Liver (tissue), 9 donors: ENCODE measurements around the gene TEX29. TPM values are rescaled to one million over a fixed set of nuclear protein-coding genes. Genes with fewer than 3 reads are reported as not detected.

ENCODE experiments used
- DNase-seq: peaks from one replicate; pipeline ENCODE4 v3.0.0-alpha.2; 2017; ENCODE audit warnings: low spot score
- H3K27ac ChIP-seq, 2 donors: one replicate each; pipeline ENCODE4 v1.7.0; 2013; ENCODE audit warnings: inconsistent platforms in 2 of 2, low read length in 2 of 2, control low read depth in 1 of 2, low read depth in 1 of 2, mild to moderate bottlenecking in 1 of 2
- H3K27me3 ChIP-seq, 4 donors: one replicate each; pipeline versions ENCODE4 v1.6.1 to v1.7.0; 2013; ENCODE audit warnings: low read length in 3 of 4, inconsistent platforms in 1 of 4, mild to moderate bottlenecking in 1 of 4, moderate library complexity in 1 of 4; ENCODE audit not compliant: control insufficient read depth in 4 of 4, insufficient read depth in 4 of 4
- H3K36me3 ChIP-seq, 4 donors: one replicate each; pipeline versions ENCODE4 v1.6.1 to v1.7.0; 2013; ENCODE audit warnings: low read length in 3 of 4, mild to moderate bottlenecking in 3 of 4, low read depth in 1 of 4, moderate library complexity in 1 of 4; ENCODE audit not compliant: control insufficient read depth in 4 of 4, insufficient read depth in 3 of 4
- H3K4me1 ChIP-seq, 4 donors: one replicate each; pipeline versions ENCODE4 v1.6.1 to v1.7.0; 2013; ENCODE audit warnings: low read length in 3 of 4, mild to moderate bottlenecking in 3 of 4, moderate library complexity in 1 of 4; ENCODE audit not compliant: control insufficient read depth in 4 of 4, insufficient read depth in 4 of 4
- H3K4me3 ChIP-seq, 3 donors: one replicate each; pipeline versions ENCODE4 v1.6.1 to v1.7.0; 2013; ENCODE audit warnings: low read length in 3 of 3, control low read depth in 1 of 3, low read depth in 1 of 3, mild to moderate bottlenecking in 1 of 3
- H3K9ac ChIP-seq, 2 donors: one replicate each; pipeline ENCODE4 v1.7.0; 2013; ENCODE audit warnings: low read length in 2 of 2, mild to moderate bottlenecking in 2 of 2, moderate library complexity in 2 of 2, control low read depth in 1 of 2, low read depth in 1 of 2
- H3K9me3 ChIP-seq, 4 donors: one replicate each; pipeline versions ENCODE4 v1.6.1 to v1.7.0; 2013; ENCODE audit warnings: low read length in 3 of 4; ENCODE audit not compliant: control insufficient read depth in 4 of 4
- ATF3 ChIP-seq: IDR thresholded peaks from 2 replicates; pipeline ENCODE4 v1.6.1; 2016; ENCODE audit warnings: antibody characterized with exemption
- CTCF ChIP-seq: fragments of 150-350 bp; IDR thresholded peaks from 2 replicates; pipeline ENCODE4 v1.5.1; 2017; ENCODE audit warnings: improper control_type of control experiment, low read depth, low read length; ENCODE audit not compliant: missing input control
- EGR1 ChIP-seq, 2 donors: IDR thresholded peaks; 2 replicates each; pipeline ENCODE4 v1.6.1; 2016 to 2018; ENCODE audit warnings: antibody characterized with exemption in 2 of 2, low read depth in 2 of 2
- FOXA1 ChIP-seq: IDR thresholded peaks from 2 replicates; pipeline ENCODE4 v1.6.1; 2016; ENCODE audit warnings: antibody characterized with exemption
- FOXA2 ChIP-seq: IDR thresholded peaks from 2 replicates; pipeline ENCODE4 v1.6.1; 2016; ENCODE audit warnings: antibody characterized with exemption
- GABPA ChIP-seq, 2 donors: IDR thresholded peaks in 1 of 2; conservative IDR thresholded peaks in 1 of 2; 2 replicates each; pipeline ENCODE4 v1.6.1; 2016; ENCODE audit warnings: antibody characterized with exemption in 2 of 2, mild to moderate bottlenecking in 1 of 2, moderate library complexity in 1 of 2
- HNF4A ChIP-seq, 2 donors: conservative IDR thresholded peaks; 2 replicates each; pipeline ENCODE4 v1.6.1; 2016; ENCODE audit warnings: antibody characterized with exemption in 2 of 2, mild to moderate bottlenecking in 2 of 2
- HNF4G ChIP-seq: IDR thresholded peaks from 2 replicates; pipeline ENCODE4 v1.6.1; 2016; ENCODE audit warnings: antibody characterized with exemption
- JUND ChIP-seq, 2 donors: IDR thresholded peaks; 2 replicates each; pipeline ENCODE4 v1.6.1; 2016; ENCODE audit warnings: antibody characterized with exemption in 2 of 2
- MAX ChIP-seq: IDR thresholded peaks from 2 replicates; pipeline ENCODE4 v1.6.1; 2016; ENCODE audit warnings: antibody characterized with exemption
- NR2F2 ChIP-seq: IDR thresholded peaks from 2 replicates; pipeline ENCODE4 v1.6.1; 2016; ENCODE audit warnings: antibody characterized with exemption
- RAD21 ChIP-seq, 2 donors: IDR thresholded peaks; 2 replicates each; pipeline ENCODE4 v1.6.1; 2016; ENCODE audit warnings: antibody characterized with exemption in 2 of 2, mild to moderate bottlenecking in 2 of 2
- REST ChIP-seq: IDR thresholded peaks from 2 replicates; pipeline ENCODE4 v1.6.1; 2016; ENCODE audit warnings: antibody characterized with exemption, mild to moderate bottlenecking
- RXRA ChIP-seq, 2 donors: IDR thresholded peaks; 2 replicates each; pipeline ENCODE4 v1.6.1; 2017 to 2018; ENCODE audit warnings: antibody characterized with exemption in 2 of 2, mild to moderate bottlenecking in 1 of 2
- SP1 ChIP-seq: IDR thresholded peaks from 2 replicates; pipeline ENCODE4 v1.6.1; 2018; ENCODE audit warnings: antibody characterized with exemption, mild to moderate bottlenecking
- TAF1 ChIP-seq: conservative IDR thresholded peaks from 2 replicates; pipeline ENCODE4 v1.6.1; 2016; ENCODE audit warnings: antibody characterized with exemption, mild to moderate bottlenecking
- YY1 ChIP-seq: IDR thresholded peaks from 2 replicates; pipeline ENCODE4 v1.6.1; 2016; ENCODE audit warnings: antibody characterized with exemption, mild to moderate bottlenecking
- WGBS: extraction: QIAGEN DNeasy Blood & Tissue Kit; methylation state at CpG from one replicate; pipeline ENCODE4 v1.1.7; 2013; 5-methylcytosine and 5-hydroxymethylcytosine counted together
- polyA plus RNA-seq, 2 donors: library from polyadenylated mRNA; stranded (reverse) in 1 of 2; unstranded in 1 of 2; fragments of 200-250 nt in 1 of 2; fragments of >200 nt in 1 of 2; fragmentation: Nextera tagmentation in 1 of 2; extraction: Ambion mirVana in 1 of 2; gene quantifications; one replicate each; pipeline versions ENCODE4 v1.2.1 to v1.2.3, GENCODE V29; 2013 to 2015
- total RNA-seq, 2 donors: library from RNA; depleted of rRNA; stranded (reverse); fragments of >200 nt; gene quantifications; one replicate each; pipeline ENCODE4 v1.2.3, GENCODE V29; 2014
- donor health status: healthy.
- donor health status: healthy.
- donor health status: healthy.
- donor health status: healthy.
- donor health status: healthy.

TEX29 gene
- total and polyA plus RNA-seq, 4 donors, result 0.17 TPM; not detected in 3

GRCh38 chr13:111368091-111368490 lies 47.6 kb downstream of the TEX29 start:
- Histone ChIP-seq H3K36me3 (no peaks in the 10 kb centered on the region), H3K9ac (no peak overlapping the region), H3K27ac (no peak overlapping the region), H3K9me3 (no peaks in the 10 kb centered on the region), H3K27me3 (no peaks in the 10 kb centered on the region), H3K4me1 (no peaks in the 10 kb centered on the region), H3K4me3 (no peak overlapping the region)
- no peak for TF ChIP-seq NR2F2
- DNase-seq, result no peak
- 88% methylated on average over 4 of the region's 4 CpGs for WGBS

- TF ChIP-seq JUND (IDR thresholded peaks at IDR 0.05) (no peak), CTCF (no peak), FOXA1 (no peak), ATF3 (no peak), EGR1 (IDR thresholded peaks at IDR 0.05; ENCODE audit: low read depth in 2 of 2) (no peak), GABPA (IDR thresholded peaks at IDR 0.05 in 1 of 2, conservative IDR thresholded peaks at IDR 0.05 in 1 of 2) (no peak), RXRA (IDR thresholded peaks at IDR 0.05) (no peak)
- Histone ChIP-seq H3K9me3 (no peaks in the 10 kb centered on the region), H3K27ac (no peak overlapping the region), H3K36me3 (no peaks in the 10 kb centered on the region), H3K9ac (no peak overlapping the region), H3K4me1 (no peaks in the 10 kb centered on the region), H3K27me3 (no peaks in the 10 kb centered on the region), H3K4me3 (no peak overlapping the region)
- DNase-seq, result no peak
- 87% methylated on average over 5 of the region's 5 CpGs for WGBS
These were observed 49.7 kb downstream of the TEX29 start for GRCh38 chr13:111370147-111370546.

GRCh38 chr13:111370570-111371535 lies 50.4 kb downstream of the TEX29 start:
- H3K27me3 ChIP-seq, result no peaks in the 10 kb centered on the region
- H3K36me3 ChIP-seq, result no peaks in the 10 kb centered on the region
- H3K4me3 ChIP-seq, result no peak overlapping the region
- no peak for DNase-seq
- no peak overlapping the region for H3K27ac ChIP-seq
- 78% methylated on average over 29 of the region's 29 CpGs for WGBS
- no peak overlapping the region for H3K9ac ChIP-seq
- H3K9me3 ChIP-seq, result no peaks in the 10 kb centered on the region
- no peaks in the 10 kb centered on the region for H3K4me1 ChIP-seq
- TF ChIP-seq GABPA (IDR thresholded peaks at IDR 0.05 in 1 of 2, conservative IDR thresholded peaks at IDR 0.05 in 1 of 2), result no peak
- TF ChIP-seq YY1, result no peak
- TF ChIP-seq RXRA (IDR thresholded peaks at IDR 0.05), result no peak
- TF ChIP-seq RAD21 (IDR thresholded peaks at IDR 0.05), result no peak
- no peak for TF ChIP-seq JUND (IDR thresholded peaks at IDR 0.05)
- no peak for TF ChIP-seq SP1
- no peak for TF ChIP-seq HNF4A (conservative IDR thresholded peaks at IDR 0.05)
- no peak for TF ChIP-seq NR2F2
- TF ChIP-seq REST, result no peak
- TF ChIP-seq MAX, result no peak
- TF ChIP-seq ATF3, result no peak
- TF ChIP-seq EGR1 (IDR thresholded peaks at IDR 0.05; ENCODE audit: low read depth in 2 of 2), result no peak
- TF ChIP-seq HNF4G, result no peak
- TF ChIP-seq FOXA2, result no peak
- TF ChIP-seq CTCF, result no peak
- TF ChIP-seq TAF1, result no peak
